Upper lobe of right lung (tissue), 1 donor: ENCODE results near the gene TUSC2. TPM values are rescaled to one million over a fixed set of nuclear protein-coding genes. Genes with fewer than 3 reads are reported as not detected.

Source experiments
- ATAC-seq: fragments of 200-7000 bp; cut with Tn5 transposase; one replicate; pipeline ENCODE4 v1.9.1; 2020; ENCODE audit warnings: mild to moderate bottlenecking, moderate library complexity
- DNase-seq: peaks from one replicate; pipeline ENCODE4 v3.0.0-alpha.2; 2020
- H3K27ac ChIP-seq: fragments of 200-600 bp; one replicate; pipeline ENCODE4 v1.8.0; 2022
- H3K27me3 ChIP-seq: fragments of 200-600 bp; one replicate; pipeline ENCODE4 v1.8.0; 2022; ENCODE audit warnings: mild to moderate bottlenecking
- H3K36me3 ChIP-seq: fragments of 200-600 bp; one replicate; pipeline ENCODE4 v1.8.0; 2022
- H3K4me1 ChIP-seq: fragments of 200-600 bp; one replicate; pipeline ENCODE4 v1.8.0; 2022
- H3K4me3 ChIP-seq: fragments of 200-600 bp; one replicate; pipeline ENCODE4 v1.8.0; 2022; ENCODE audit warnings: mild to moderate bottlenecking
- H3K9me3 ChIP-seq: fragments of 200-600 bp; one replicate; pipeline ENCODE4 v1.8.0; 2022
- CTCF ChIP-seq: fragments of 200-600 bp; IDR thresholded peaks from one replicate; pipeline ENCODE4 v1.8.0; 2022; ENCODE audit warnings: antibody characterized with exemption
- intact Hi-C: fragments of 100-400 bp; cut with DNase I; formaldehyde crosslinking; loops from one replicate; pipeline ENCODE4 v1.11.0; 2022
- total RNA-seq: library from RNA; stranded (reverse); fragmentation: NEBNext Ultra II Directional; extraction: Animal tissue kit (Norgen Biotek cat#: 25700); gene quantifications from one replicate; pipeline ENCODE4 v1.2.1, GENCODE V29; 2021
- donor health status: DM: no; HTN: yes; CAD: no; lungs with severe emphysema.

The TUSC2 gene
- total RNA-seq, 1 donor from 2014 or later = 29.2 TPM

DNA sequence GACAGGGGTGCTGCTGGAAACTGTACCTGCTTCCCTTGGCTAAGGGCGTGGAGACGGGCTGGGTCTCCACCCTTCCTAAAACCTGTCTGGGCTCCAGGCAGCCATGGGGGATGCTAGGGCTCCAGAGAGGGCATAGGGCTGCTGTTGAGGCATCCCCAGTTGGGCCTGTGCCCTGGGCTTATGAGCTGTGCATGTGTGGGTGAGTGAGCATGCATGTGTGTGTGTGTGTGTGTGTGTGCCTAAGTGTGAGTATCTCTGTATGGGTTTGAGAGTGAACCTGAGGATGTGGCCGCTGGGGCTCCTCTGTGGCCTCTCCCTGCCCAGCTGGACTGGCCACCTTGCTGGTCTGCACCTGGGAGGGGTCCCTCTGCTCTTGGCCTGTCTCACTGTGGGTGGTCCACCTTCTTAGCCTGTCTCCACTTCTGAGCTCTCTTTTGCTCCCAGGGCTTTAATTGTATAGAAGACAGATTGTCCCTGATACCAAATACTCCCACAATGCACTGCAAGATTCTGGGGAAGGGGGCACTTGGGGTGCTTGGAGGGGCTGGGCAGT is 43.2 kb upstream of the TUSC2 start:
- Histone ChIP-seq H3K27ac (no peak overlapping the region), H3K9me3 (no peaks in the 10 kb centered on the region), H3K27me3 (no peaks in the 10 kb centered on the region), H3K4me1 (no peaks in the 10 kb centered on the region), H3K4me3 (no peak overlapping the region), H3K36me3 (no peaks in the 10 kb centered on the region)
- ATAC-seq = no peak
- no peak for TF ChIP-seq CTCF
- intact Hi-C loops = no loop called here
- DNase-seq = no peak

DNA sequence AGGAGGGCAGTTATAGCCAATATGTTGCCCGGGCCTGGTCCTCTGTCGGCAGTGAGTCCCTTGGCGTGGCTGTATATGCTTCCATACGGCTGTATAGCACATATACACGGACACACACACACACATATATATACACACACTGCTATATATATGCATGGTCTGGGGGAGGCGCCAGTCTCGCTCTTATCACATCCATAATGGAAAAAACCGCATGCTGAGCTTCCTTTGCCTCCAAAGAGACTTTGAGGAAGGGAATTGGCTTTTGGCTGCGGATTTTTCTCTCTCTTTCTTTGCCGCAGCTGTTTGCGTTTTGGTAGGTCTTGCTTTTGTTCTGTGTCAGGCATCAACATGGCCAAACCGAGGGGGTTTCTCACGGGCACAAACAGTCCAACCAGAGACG is 42.6 kb upstream of the TUSC2 start:
- intact Hi-C loops = no loop called here
- TF ChIP-seq CTCF = no peak
- ATAC-seq (no peak), DNase-seq (no peak)
- Histone ChIP-seq H3K27ac (no peak overlapping the region), H3K36me3 (no peaks in the 10 kb centered on the region), H3K9me3 (no peaks in the 10 kb centered on the region), H3K27me3 (no peaks in the 10 kb centered on the region), H3K4me1 (no peaks in the 10 kb centered on the region), H3K4me3 (no peak overlapping the region)

DNA sequence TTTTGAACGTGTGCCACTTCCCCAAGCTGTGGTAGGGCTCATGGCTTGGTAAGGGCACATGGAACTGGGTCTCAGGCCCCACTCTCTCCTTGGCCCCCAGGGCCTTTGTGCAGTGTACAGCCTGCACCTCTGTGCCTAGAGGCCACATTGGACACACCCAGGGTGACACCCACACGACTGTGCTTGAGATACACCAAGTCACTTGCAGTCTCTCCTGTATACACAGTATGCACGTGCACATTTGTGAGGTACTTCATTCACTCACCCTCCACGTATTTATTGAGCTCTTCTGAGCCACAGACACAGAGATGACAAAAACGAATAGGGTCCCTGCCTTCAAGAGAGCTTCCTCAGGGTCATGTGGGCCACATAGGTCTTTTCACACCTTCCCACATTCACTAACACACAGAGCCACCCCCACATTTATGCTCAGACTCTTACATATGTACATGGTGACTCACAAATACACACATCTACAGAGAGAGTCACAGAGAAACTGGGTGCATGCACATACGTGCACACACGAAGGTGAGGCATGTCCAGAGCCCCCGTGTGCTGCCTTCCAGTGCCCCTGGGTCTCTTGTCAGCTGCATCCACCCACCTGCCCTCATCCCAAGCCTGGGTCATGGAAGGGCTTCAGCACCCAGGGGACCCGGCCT is 41.1 kb upstream of the TUSC2 start:
- Histone ChIP-seq H3K27me3 (no peaks in the 10 kb centered on the region), H3K36me3 (no peaks in the 10 kb centered on the region), H3K4me1 (peaks cover 6% of the 10 kb centered on the region), H3K9me3 (no peaks in the 10 kb centered on the region), H3K4me3 (no peak overlapping the region), H3K27ac (no peak overlapping the region)
- TF ChIP-seq CTCF = no peak
- ATAC-seq (no peak), DNase-seq (no peak)
- intact Hi-C loops = no loop called here

DNA sequence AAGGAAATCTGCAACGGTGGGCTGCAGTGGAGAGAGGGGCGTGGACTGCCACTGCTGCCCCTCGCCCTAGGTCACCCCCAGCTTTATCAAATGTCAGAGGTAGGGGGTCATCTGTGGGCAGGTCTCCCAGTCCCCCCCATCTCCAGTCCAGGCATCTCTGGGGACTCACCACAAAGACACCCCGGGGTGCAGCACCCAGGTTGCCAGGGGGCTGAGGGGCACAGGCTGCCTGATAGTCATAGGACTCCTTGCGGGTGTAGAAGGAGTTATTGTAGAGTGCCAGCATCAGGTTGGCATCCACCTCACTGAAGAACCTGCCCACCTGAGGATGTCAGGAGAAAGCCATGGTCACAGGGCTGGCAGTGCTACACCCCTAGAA is 37.8 kb upstream of the TUSC2 start:
- peak overlapping the region; percentile 55 for H3K4me3 ChIP-seq
- TF ChIP-seq CTCF = no peak
- no peak overlapping the region for H3K27ac ChIP-seq
- no peak for DNase-seq
- intact Hi-C loops = no loop called here
- H3K4me1 ChIP-seq = peaks cover 7% of the 10 kb centered on the region
- no peaks in the 10 kb centered on the region for H3K36me3 ChIP-seq
- no peaks in the 10 kb centered on the region for H3K9me3 ChIP-seq
- ATAC-seq = no peak
- H3K27me3 ChIP-seq = no peaks in the 10 kb centered on the region

DNA sequence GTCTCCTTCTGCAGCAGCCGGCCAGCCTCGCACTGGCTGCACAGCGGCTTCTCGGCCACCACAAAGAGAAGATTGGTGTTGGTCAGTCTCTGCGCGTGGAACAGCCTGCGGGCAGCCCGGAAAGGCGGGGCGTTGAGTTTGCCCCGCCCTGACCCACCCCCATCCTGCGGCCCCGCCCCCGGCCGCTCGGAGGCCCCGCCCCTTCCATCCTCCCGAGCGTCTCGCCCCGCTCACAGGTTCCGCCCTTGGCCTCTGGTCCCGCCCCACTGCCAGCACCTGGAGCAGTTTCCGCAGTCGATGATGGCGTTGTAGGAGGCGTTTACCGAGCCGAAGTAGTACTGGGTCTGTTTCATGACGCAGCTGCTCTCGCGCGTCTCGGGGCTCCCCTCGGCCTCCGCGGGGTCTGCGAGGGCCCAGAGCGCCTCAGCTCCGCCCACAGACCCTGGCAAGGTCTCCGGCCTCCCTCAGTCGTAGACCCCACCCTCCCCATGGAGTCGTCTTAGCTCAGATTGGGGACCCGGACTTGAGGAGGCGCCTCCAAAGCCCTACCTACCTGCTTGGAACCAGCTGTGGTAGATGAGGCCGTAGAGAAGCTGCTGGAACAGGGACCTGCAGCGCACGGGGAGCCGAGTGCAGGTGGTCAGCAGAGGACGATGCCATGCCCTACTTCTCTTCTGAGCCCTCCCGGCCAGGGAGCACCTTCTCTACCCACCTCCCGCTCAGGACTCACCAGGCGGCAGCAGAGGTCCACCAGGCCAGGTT is 37.2 kb upstream of the TUSC2 start:
- TF ChIP-seq CTCF = no peak
- Histone ChIP-seq H3K27me3 (no peaks in the 10 kb centered on the region), H3K4me1 (peaks cover 7% of the 10 kb centered on the region), H3K36me3 (no peaks in the 10 kb centered on the region), H3K9me3 (no peaks in the 10 kb centered on the region), H3K4me3 (peak overlapping the region; percentile 55), H3K27ac (no peak overlapping the region)
- DNase-seq (peak; percentile 89), ATAC-seq (peak; percentile 83)
- intact Hi-C loops = no loop called here
